Measurements from ENCODE around the gene SAP30L. TPM values are rescaled to one million over a fixed set of nuclear protein-coding genes. Genes with fewer than 3 reads are reported as not detected.

SAP30L gene
- total and polyA plus RNA-seq, 10 donors = 17.4 to 43.5 (median 34.0) TPM

DNA sequence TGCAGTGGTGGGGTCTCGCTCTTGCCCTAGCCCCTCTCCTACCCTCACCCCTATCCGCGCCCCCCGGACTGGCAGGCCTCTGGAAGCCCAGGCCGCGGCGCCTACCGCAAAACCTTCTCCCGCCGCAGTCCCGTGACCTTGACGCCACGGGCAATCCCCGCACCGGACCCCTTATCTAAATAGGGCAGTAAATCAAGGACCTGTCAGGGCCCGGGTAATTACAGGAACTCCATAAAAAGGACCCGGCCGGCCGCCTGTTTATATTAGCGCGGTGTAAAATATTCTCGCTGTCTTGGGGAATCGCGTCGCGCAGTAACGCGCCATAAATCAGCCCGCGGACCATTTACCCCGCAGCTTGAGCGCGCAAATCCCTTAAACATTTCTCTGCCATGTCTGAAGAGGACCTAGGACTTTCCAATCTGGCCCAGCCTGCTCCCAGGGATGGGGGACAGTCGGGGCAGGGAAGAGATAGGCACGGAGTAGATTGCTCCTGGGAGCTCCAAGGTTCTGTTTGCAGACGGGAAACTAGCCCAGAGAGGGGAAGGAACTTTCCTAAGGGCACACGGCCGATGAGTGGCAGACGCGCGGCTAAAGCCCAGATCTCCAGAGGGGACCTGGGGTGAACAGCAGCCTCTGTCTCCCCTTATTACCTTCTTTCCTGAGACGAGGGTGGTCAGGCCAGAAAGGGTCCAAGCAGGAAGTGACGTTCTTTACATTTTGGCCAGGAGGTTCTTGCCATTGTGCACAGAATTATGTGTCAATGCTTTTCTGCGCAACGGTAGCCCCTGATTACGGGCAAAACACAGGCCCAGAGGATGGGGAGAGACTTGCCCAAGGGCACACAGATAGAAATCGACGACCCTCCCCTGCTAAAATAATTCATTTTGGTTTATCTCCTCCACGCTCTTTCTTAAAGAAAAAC, 37.0 kb downstream of the SAP30L start:
- peak; percentile 68 for DNase-seq
- Histone ChIP-seq H3K27ac (no peak overlapping the region), H3K36me3 (no peaks in the 10 kb centered on the region), H3K27me3 (replicated peaks in 1 of 7) (peaks cover 21 to 100% (median 100%) of the 10 kb centered on the region in 7 donors), H3K9me3 (no peaks in the 10 kb centered on the region), H3K4me3 (peak overlapping the region in 1 of 8 donors; percentile 2), H3K4me1 (peaks cover 9 to 50% (median 31%) of the 10 kb centered on the region in 6 donors)
- no peak for TF ChIP-seq POLR2AphosphoS5 (IDR thresholded peaks at IDR 0.05)
- TF ChIP-seq POLR2A (IDR thresholded peaks at IDR 0.05) = no peak
- TF ChIP-seq, protein P1, sequence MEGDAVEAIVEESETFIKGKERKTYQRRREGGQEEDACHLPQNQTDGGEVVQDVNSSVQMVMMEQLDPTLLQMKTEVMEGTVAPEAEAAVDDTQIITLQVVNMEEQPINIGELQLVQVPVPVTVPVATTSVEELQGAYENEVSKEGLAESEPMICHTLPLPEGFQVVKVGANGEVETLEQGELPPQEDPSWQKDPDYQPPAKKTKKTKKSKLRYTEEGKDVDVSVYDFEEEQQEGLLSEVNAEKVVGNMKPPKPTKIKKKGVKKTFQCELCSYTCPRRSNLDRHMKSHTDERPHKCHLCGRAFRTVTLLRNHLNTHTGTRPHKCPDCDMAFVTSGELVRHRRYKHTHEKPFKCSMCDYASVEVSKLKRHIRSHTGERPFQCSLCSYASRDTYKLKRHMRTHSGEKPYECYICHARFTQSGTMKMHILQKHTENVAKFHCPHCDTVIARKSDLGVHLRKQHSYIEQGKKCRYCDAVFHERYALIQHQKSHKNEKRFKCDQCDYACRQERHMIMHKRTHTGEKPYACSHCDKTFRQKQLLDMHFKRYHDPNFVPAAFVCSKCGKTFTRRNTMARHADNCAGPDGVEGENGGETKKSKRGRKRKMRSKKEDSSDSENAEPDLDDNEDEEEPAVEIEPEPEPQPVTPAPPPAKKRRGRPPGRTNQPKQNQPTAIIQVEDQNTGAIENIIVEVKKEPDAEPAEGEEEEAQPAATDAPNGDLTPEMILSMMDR (IDR thresholded peaks at IDR 0.05 in 8 of 11, conservative IDR thresholded peaks at IDR 0.05 in 3 of 11) = no peak
- intact Hi-C loops (cut with DNase I; ENCODE audit: low total_unique reads) = no loop called here
- 5 to 10% (median 7%) methylated on average over 48 to 49 of the region's 49 CpGs for WGBS, 5 donors

GRCh38 chr5:154483654-154484392, 38.0 kb downstream of the SAP30L start:
- Histone ChIP-seq H3K4me1 (peaks cover 5 to 40% (median 21%) of the 10 kb centered on the region in 6 donors), H3K27ac (no peak overlapping the region), H3K9me3 (no peaks in the 10 kb centered on the region), H3K27me3 (replicated peaks in 1 of 7) (peaks cover 14 to 100% (median 99%) of the 10 kb centered on the region in 7 donors), H3K36me3 (no peaks in the 10 kb centered on the region), H3K4me3 (no peak overlapping the region)
- intact Hi-C loops (cut with DNase I; ENCODE audit: low total_unique reads) = no loop called here
- 7 to 11% (median 9%) methylated on average over 34 of the region's 34 CpGs for WGBS, 5 donors
- peak; percentile 61 for DNase-seq
- TF ChIP-seq POLR2AphosphoS5 (IDR thresholded peaks at IDR 0.05) (no peak), POLR2A (IDR thresholded peaks at IDR 0.05) (no peak)
- TF ChIP-seq, protein P1 (IDR thresholded peaks at IDR 0.05 in 8 of 11, conservative IDR thresholded peaks at IDR 0.05 in 3 of 11) = no peak

DNA sequence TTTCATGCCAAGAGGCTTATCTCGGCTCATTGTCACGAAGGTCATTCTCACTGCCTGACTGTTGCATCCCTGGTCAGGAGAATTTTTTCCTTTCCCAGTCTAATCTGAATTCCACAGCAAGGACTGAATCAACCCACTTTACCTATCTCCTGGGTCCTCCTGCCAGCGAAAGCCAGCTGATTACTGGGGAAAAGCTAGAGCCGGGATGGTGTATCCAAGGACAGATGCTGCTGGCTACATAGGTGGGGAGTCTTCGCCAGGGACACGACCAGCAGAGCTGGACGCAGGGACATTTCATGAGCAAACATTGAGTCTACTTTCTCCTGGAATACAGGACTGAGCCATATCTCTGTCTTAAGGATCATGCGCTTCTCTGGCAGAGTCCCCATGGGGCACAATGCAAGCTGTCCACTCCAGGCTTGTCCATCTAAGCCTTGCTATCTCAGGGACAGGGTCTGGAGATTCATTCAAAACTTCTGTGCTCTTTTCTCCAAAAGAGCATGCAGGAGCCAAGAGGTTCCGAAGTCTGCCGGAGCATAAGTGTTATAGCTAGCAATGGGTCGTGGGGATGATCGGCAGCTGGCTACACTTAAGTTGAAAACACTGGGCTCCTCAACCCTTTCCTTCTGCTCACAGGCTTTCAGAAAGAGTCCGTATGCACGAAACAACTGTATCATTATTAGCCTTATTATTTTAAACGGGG, 38.7 kb downstream of the SAP30L start:
- Histone ChIP-seq H3K27me3 (replicated peaks in 1 of 7) (peaks cover 14 to 100% (median 97%) of the 10 kb centered on the region in 7 donors), H3K36me3 (no peaks in the 10 kb centered on the region), H3K9me3 (no peaks in the 10 kb centered on the region), H3K4me1 (peaks cover 0 to 33% (median 14%) of the 10 kb centered on the region in 6 donors), H3K27ac (no peak overlapping the region), H3K4me3 (no peak overlapping the region)
- intact Hi-C loops (cut with DNase I; ENCODE audit: low total_unique reads) = no loop called here
- TF ChIP-seq POLR2A (IDR thresholded peaks at IDR 0.05) = no peak
- no peak for TF ChIP-seq POLR2AphosphoS5 (IDR thresholded peaks at IDR 0.05)
- TF ChIP-seq, protein P1 (IDR thresholded peaks at IDR 0.05 in 8 of 11, conservative IDR thresholded peaks at IDR 0.05 in 3 of 11) = no peak
- no peak for DNase-seq
- WGBS, 5 donors = 7 to 21% (median 10%) methylated on average over 14 to 15 of the region's 15 CpGs
